A549 (cell line): Measurements from ENCODE around the gene IGFBP5.

ENCODE experiments used
- CTCF ChIP-seq: fragments of >200 bp; sonication (Bioruptor Twin); formaldehyde crosslinking; IDR thresholded peaks from 3 replicates; pipeline ENCODE4 v1.5.1; 2016
- EP300 ChIP-seq, 2 experiments: fragments of >200 bp; sonication (Bioruptor Twin); formaldehyde crosslinking; IDR thresholded peaks; 2 replicates in 1 of 2; 3 replicates in 1 of 2; pipeline ENCODE4 v1.6.1; 2016 to 2017
- HMGXB4 ChIP-seq: fragments of 250-450 bp; sonication (Bioruptor Pico); IDR thresholded peaks from 2 replicates; pipeline ENCODE4 v1.5.0; 2021; ENCODE audit warnings: mild to moderate bottlenecking, moderate library complexity, borderline replicate concordance
- JUN ChIP-seq, 2 experiments: fragments of >200 bp; sonication (Bioruptor Twin); formaldehyde crosslinking; IDR thresholded peaks; 2 replicates in 1 of 2; 3 replicates in 1 of 2; pipeline ENCODE4 v1.6.1; 2016 to 2017
- PBX3 ChIP-seq: IDR thresholded peaks from 2 replicates; pipeline ENCODE4 v1.6.1; 2012
- PHF8 ChIP-seq: fragments of 200-600 bp; sonication (generic); IDR thresholded peaks from 2 replicates; pipeline ENCODE4 v1.6.1; 2016; ENCODE audit warnings: low read depth, mild to moderate bottlenecking, antibody characterized with exemption, moderate library complexity, borderline replicate concordance
- POLR2A ChIP-seq: IDR thresholded peaks from 2 replicates; pipeline ENCODE4 v1.6.1; 2012; ENCODE audit warnings: mild to moderate bottlenecking, low read length

GRCh38 chr2:216688731-216689340 lies 6.5 kb downstream of the IGFBP5 start:
- TF ChIP-seq CTCF: no peak
- TF ChIP-seq HMGXB4 (CRISPR knock-in tag): no peak
- no peak for TF ChIP-seq PHF8
- no peak for TF ChIP-seq POLR2A
- TF ChIP-seq EP300 (IDR thresholded peaks at IDR 0.05): no peak
- TF ChIP-seq JUN (IDR thresholded peaks at IDR 0.05): no peak
- no peak for TF ChIP-seq PBX3
